Ovary (tissue), 9 donors: ENCODE results near the gene COPS9. TPM values are rescaled to one million over a fixed set of nuclear protein-coding genes. Genes with fewer than 3 reads are reported as not detected.

Experiments
- DNase-seq, 5 donors: peaks; one replicate each; pipeline ENCODE4 v3.0.0-alpha.2; 2019 to 2020
- H3K27ac ChIP-seq, 2 donors: fragments of 200-600 bp; one replicate each; pipeline versions ENCODE4 v1.5.1 to v1.8.0; 2019 to 2022
- H3K27me3 ChIP-seq: fragments of 200-600 bp; one replicate; pipeline ENCODE4 v1.8.0; 2022
- H3K36me3 ChIP-seq: fragments of 200-600 bp; sonication (generic); one replicate; pipeline ENCODE4 v1.5.1; 2019
- H3K4me1 ChIP-seq: one replicate; pipeline ENCODE4 v1.8.1; 2013; ENCODE audit warnings: mild to moderate bottlenecking, moderate library complexity; ENCODE audit not compliant: insufficient read depth
- H3K4me3 ChIP-seq: fragments of 200-600 bp; sonication (generic); one replicate; pipeline ENCODE4 v1.5.1; 2017
- H3K9me3 ChIP-seq, 2 donors: fragments of 200-600 bp in 1 of 2; sonication (generic) in 1 of 2; one replicate each; pipeline versions ENCODE4 v1.5.1 to v1.8.1; 2013 to 2019; ENCODE audit warnings: mild to moderate bottlenecking in 1 of 2, moderate library complexity in 1 of 2
- CTCF ChIP-seq, 3 donors: fragments of 450-650 bp in 2 of 3; fragments of 200-600 bp in 1 of 3; IDR thresholded peaks; one replicate each; pipeline versions ENCODE4 v1.5.1 to v1.8.0; 2016 to 2022; ENCODE audit warnings: antibody characterized with exemption in 3 of 3, mild to moderate bottlenecking in 1 of 3
- EP300 ChIP-seq: sonication (generic); formaldehyde crosslinking; IDR thresholded peaks from one replicate; pipeline ENCODE4 v1.6.1; 2017; ENCODE audit warnings: antibody characterized with exemption
- POLR2A ChIP-seq: fragments of 450-650 bp; IDR thresholded peaks from one replicate; pipeline ENCODE4 v1.6.1; 2017; ENCODE audit warnings: antibody characterized with exemption, mild to moderate bottlenecking, moderate library complexity
- WGBS, 3 donors: extraction: QIAGEN DNeasy Blood & Tissue Kit in 1 of 3; methylation state at CpG; one replicate each; pipeline versions ENCODE4 v1.1.5 to v1.1.7; 2013 to 2017; 5-methylcytosine and 5-hydroxymethylcytosine counted together
- intact Hi-C, 4 donors: fragments of 100-400 bp; cut with DNase I; formaldehyde crosslinking; loops; one replicate each; pipeline versions ENCODE4 v1.11.0 to v1.15.1; 2022 to 2023
- polyA plus RNA-seq, 2 donors: library from polyadenylated mRNA; stranded (reverse); fragments of 200-250 nt in 1 of 2; fragments of 350-450 nt in 1 of 2; fragmentation: Illumina TruSeq in 1 of 2; extraction: RNeasy Lipid Tissue Mini Kit (QIAGEN cat#74804) in 1 of 2; gene quantifications; one replicate each; pipeline ENCODE4 v1.2.3, GENCODE V29; 2013 to 2014
- total RNA-seq, 7 donors: library from RNA; depleted of rRNA in 2 of 7; stranded (reverse); fragments of >200 nt in 2 of 7; fragmentation: NEBNext Ultra II Directional in 3 of 7; extraction: Animal tissue kit (Norgen Biotek cat#: 25700) in 3 of 7; gene quantifications; one replicate each; pipeline versions ENCODE4 v1.1.0 to v1.2.4, GENCODE V29; 2016 to 2023
- donor health status: DM: no; HTN: no; CAD: no; lungs with moderate emphysema.
- donor health status: DM: no; HTN: no; CAD: no.
- donor health status: Bipolar disorder and iron deficiency.
- donor health status: DM: yes; HTN: yes; CAD: no.
- donor health status: DM: no; HTN: no; CAD: no.
- donor health status: DM: yes; HTN: yes; CAD: no.

COPS9 gene
- total and polyA plus RNA-seq, 9 donors: 42.1 to 286 (median 101) TPM

- Histone ChIP-seq H3K4me3 (no peak overlapping the region), H3K36me3 (no peaks in the 10 kb centered on the region), H3K4me1 (no peaks in the 10 kb centered on the region), H3K9me3 (no peaks in the 10 kb centered on the region), H3K27me3 (no peaks in the 10 kb centered on the region), H3K27ac (no peak overlapping the region)
- DNase-seq: peak in 1 of 5 donors; percentile 7
- TF ChIP-seq POLR2A (no peak), CTCF (IDR thresholded peaks at IDR 0.05) (no peak), EP300 (no peak)
- intact Hi-C loops: no loop called here
- 67 to 73% (median 67%) methylated on average over 6 of the region's 6 CpGs for WGBS, 3 donors
Observed at GRCh38 chr2:240162531-240162930, 26.4 kb upstream of the COPS9 start.

GRCh38 chr2:240162032-240162431, 25.9 kb upstream of the COPS9 start:
- intact Hi-C loops: no loop called here
- WGBS, 3 donors: 67 to 72% (median 71%) methylated on average over 5 of the region's 5 CpGs
- Histone ChIP-seq H3K9me3 (no peaks in the 10 kb centered on the region), H3K36me3 (no peaks in the 10 kb centered on the region), H3K27me3 (no peaks in the 10 kb centered on the region), H3K27ac (no peak overlapping the region), H3K4me3 (no peak overlapping the region), H3K4me1 (no peaks in the 10 kb centered on the region)
- TF ChIP-seq CTCF (IDR thresholded peaks at IDR 0.05): no peak
- no peak for TF ChIP-seq POLR2A
- TF ChIP-seq EP300: no peak
- DNase-seq: peak in 1 of 5 donors; percentile 19

- peak in 1 of 5 donors; percentile 22 for DNase-seq
- intact Hi-C loops: no loop called here
- no peak overlapping the region for H3K4me3 ChIP-seq
- H3K27ac ChIP-seq: no peak overlapping the region
- no peaks in the 10 kb centered on the region for H3K27me3 ChIP-seq
- TF ChIP-seq EP300 (no peak), POLR2A (no peak), CTCF (IDR thresholded peaks at IDR 0.05) (no peak)
- 85 to 88% (median 87%) methylated on average over 19 to 21 of the region's 21 CpGs for WGBS, 3 donors
- no peaks in the 10 kb centered on the region for H3K9me3 ChIP-seq
- no peaks in the 10 kb centered on the region for H3K4me1 ChIP-seq
- no peaks in the 10 kb centered on the region for H3K36me3 ChIP-seq
Observed at GRCh38 chr2:240161087-240161750, 25.1 kb upstream of the COPS9 start.

- H3K9me3 ChIP-seq: no peaks in the 10 kb centered on the region
- H3K4me3 ChIP-seq: no peak overlapping the region
- H3K27me3 ChIP-seq: no peaks in the 10 kb centered on the region
- intact Hi-C loops: no loop called here
- no peak overlapping the region for H3K27ac ChIP-seq
- no peak for DNase-seq
- WGBS, 3 donors: 88 to 93% (median 92%) methylated on average over 18 of the region's 18 CpGs
- TF ChIP-seq EP300 (no peak), CTCF (IDR thresholded peaks at IDR 0.05) (no peak), POLR2A (no peak)
- H3K36me3 ChIP-seq: no peaks in the 10 kb centered on the region
- peaks cover under 1% of the 10 kb centered on the region for H3K4me1 ChIP-seq
Observed at GRCh38 chr2:240160291-240161086, 24.4 kb upstream of the COPS9 start.
